Measurements from ENCODE around the gene VDR. TPM values are rescaled to one million over a fixed set of nuclear protein-coding genes. Genes with fewer than 3 reads are reported as not detected.

Gene VDR
- polyA plus RNA-seq, 1 donor from 2014 or later, result not detected

- TF ChIP-seq MXI1 (conservative IDR thresholded peaks at IDR 0.05; ENCODE audit: poor library complexity, severe bottlenecking) (no peak), POLR2AphosphoS5 (IDR thresholded peaks at IDR 0.05) (no peak), EZH2 (IDR thresholded peaks at IDR 0.05; ENCODE audit: borderline replicate concordance, insufficient read depth, low read length, poor library complexity, severe bottlenecking) (no peak), RAD21 (conservative IDR thresholded peaks at IDR 0.05) (no peak), EP300 (conservative IDR thresholded peaks at IDR 0.05; ENCODE audit: poor library complexity, severe bottlenecking) (no peak), CTCF (IDR thresholded peaks at IDR 0.05; ENCODE audit: poor library complexity, severe bottlenecking) (no peak), REST (IDR thresholded peaks at IDR 0.05; ENCODE audit: borderline replicate concordance) (no peak), SMC3 (conservative IDR thresholded peaks at IDR 0.05; ENCODE audit: poor library complexity) (no peak), TAF1 (IDR thresholded peaks at IDR 0.05; ENCODE audit: low read depth) (no peak)
- Histone ChIP-seq H3K36me3 (ENCODE audit: insufficient read depth, low read length) (no peaks in the 10 kb centered on the region), H3F3A (ENCODE audit: insufficient read depth, low read length, poor library complexity, severe bottlenecking) (no peaks in the 10 kb centered on the region), H3K27ac (ENCODE audit: low read length) (no peak overlapping the region), H3K9me2 (ENCODE audit: insufficient read depth, low read length) (no peaks in the 10 kb centered on the region), H3K9me3 (ENCODE audit: low read length) (no peaks in the 10 kb centered on the region), H3K4me3 (ENCODE audit: low read length) (no peak overlapping the region), H3K4me2 (ENCODE audit: low read length) (no peak overlapping the region), H3K79me2 (replicated peaks; ENCODE audit: insufficient read depth, low read length) (no peaks in the 10 kb centered on the region), H2AFZ (ENCODE audit: low read depth, low read length) (no peak overlapping the region), H3K27me3 (ENCODE audit: insufficient read depth, low read depth, low read length) (peaks cover 18% of the 10 kb centered on the region), H3K9ac (ENCODE audit: low read length) (no peak overlapping the region), H4K20me1 (ENCODE audit: insufficient read depth) (no peaks in the 10 kb centered on the region)
Observed at GRCh38 chr12:47910486-47910885, 5.7 kb upstream of the VDR start.

GRCh38 chr12:47909839-47910465, 5.2 kb upstream of the VDR start:
- Histone ChIP-seq H3K9ac (ENCODE audit: low read length) (no peak overlapping the region), H2AFZ (ENCODE audit: low read depth, low read length) (no peak overlapping the region), H4K20me1 (ENCODE audit: insufficient read depth) (no peaks in the 10 kb centered on the region), H3K9me3 (ENCODE audit: low read length) (no peaks in the 10 kb centered on the region), H3K27me3 (ENCODE audit: insufficient read depth, low read depth, low read length) (peaks cover 23% of the 10 kb centered on the region), H3K79me2 (replicated peaks; ENCODE audit: insufficient read depth, low read length) (no peaks in the 10 kb centered on the region), H3F3A (ENCODE audit: insufficient read depth, low read length, poor library complexity, severe bottlenecking) (no peaks in the 10 kb centered on the region), H3K4me2 (ENCODE audit: low read length) (no peak overlapping the region), H3K4me3 (ENCODE audit: low read length) (no peak overlapping the region), H3K9me2 (ENCODE audit: insufficient read depth, low read length) (no peaks in the 10 kb centered on the region), H3K27ac (ENCODE audit: low read length) (no peak overlapping the region), H3K36me3 (ENCODE audit: insufficient read depth, low read length) (no peaks in the 10 kb centered on the region)
- TF ChIP-seq EZH2 (IDR thresholded peaks at IDR 0.05; ENCODE audit: borderline replicate concordance, insufficient read depth, low read length, poor library complexity, severe bottlenecking), result no peak
- no peak for TF ChIP-seq EP300 (conservative IDR thresholded peaks at IDR 0.05; ENCODE audit: poor library complexity, severe bottlenecking)
- TF ChIP-seq POLR2AphosphoS5 (IDR thresholded peaks at IDR 0.05), result no peak
- no peak for TF ChIP-seq SMC3 (conservative IDR thresholded peaks at IDR 0.05; ENCODE audit: poor library complexity)
- TF ChIP-seq CTCF (IDR thresholded peaks at IDR 0.05; ENCODE audit: poor library complexity, severe bottlenecking), result no peak
- no peak for TF ChIP-seq RAD21 (conservative IDR thresholded peaks at IDR 0.05)
- no peak for TF ChIP-seq REST (IDR thresholded peaks at IDR 0.05; ENCODE audit: borderline replicate concordance)
- TF ChIP-seq TAF1 (IDR thresholded peaks at IDR 0.05; ENCODE audit: low read depth), result no peak
- TF ChIP-seq MXI1 (conservative IDR thresholded peaks at IDR 0.05; ENCODE audit: poor library complexity, severe bottlenecking), result no peak
